ENCODE results near the gene ABCC8.
A peak's percentile ranks its signal among the peaks of the same experiment; 100 is the strongest.

Gene ABCC8

GRCh38 chr11:17504330-17505107 is 27.9 kb upstream of the ABCC8 start:
- DNase-seq, result peak; percentile 82

DNA sequence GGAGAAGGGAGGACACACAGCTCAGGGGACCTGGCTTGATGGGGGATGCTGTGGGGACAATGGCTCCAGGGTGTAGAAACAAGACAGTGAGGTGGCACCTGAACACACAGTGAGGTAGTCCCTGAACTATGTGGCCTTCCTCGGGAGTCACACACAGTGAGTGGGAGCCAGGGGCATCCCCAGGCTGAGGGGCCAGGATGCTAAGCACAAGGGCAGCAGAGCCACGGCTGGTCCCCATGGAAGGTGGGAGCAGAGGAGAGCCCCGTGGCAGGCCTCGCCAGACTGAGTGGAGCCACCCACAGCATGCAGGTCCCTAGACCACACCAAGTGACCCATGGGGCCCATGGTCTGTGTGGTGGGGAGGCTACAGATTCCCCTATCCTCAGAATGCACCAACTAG is 26.0 kb upstream of the ABCC8 start:
- no peak for DNase-seq

DNA sequence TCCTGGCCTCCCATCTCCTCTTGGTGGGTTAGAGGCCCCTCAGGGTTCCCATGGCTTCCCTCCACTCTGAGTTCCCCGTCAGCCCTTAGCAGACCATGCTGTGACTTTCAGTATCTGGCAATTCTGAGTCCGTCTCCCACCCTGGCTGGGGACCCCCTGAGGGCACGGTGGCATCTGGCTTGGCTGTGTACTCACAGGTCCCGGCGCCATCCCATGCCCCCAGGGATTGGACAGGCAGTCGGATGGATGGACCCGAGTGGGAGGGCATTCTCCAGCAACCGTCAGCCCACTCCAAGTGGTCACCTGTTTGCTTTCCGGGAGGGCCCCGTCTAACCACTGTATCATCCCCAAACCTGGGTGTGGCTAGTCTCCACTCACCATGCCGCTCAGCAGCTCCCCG is 24.0 kb upstream of the ABCC8 start:
- DNase-seq, result no peak

GRCh38 chr11:17498475-17498874 is 21.8 kb upstream of the ABCC8 start:
- DNase-seq, result no peak

- DNase-seq, result no peak
Measured at GRCh38 chr11:17498058-17498457, 21.4 kb upstream of the ABCC8 start.

DNA sequence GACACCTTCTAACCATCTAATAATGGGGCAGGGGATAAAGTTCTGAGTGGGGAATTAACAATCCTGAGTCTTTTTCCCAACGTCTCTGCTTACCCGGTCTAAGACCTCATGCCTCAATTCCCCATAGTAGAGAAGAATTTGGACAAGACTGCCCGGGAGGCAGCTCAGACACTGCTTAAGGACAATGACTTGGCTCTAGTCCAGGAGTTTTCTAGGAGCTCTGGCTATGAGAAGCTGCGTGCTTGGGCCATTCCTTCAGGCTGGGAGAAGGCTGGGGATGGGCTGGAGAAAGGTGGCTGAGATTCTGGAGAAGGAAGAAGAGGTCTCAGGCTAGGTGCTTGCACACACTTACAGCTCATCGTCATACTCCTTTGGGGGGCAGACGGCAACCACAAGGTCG is 19.8 kb upstream of the ABCC8 start:
- no peak for DNase-seq

GRCh38 chr11:17494019-17494418 is 17.4 kb upstream of the ABCC8 start:
- no peak for DNase-seq

DNA sequence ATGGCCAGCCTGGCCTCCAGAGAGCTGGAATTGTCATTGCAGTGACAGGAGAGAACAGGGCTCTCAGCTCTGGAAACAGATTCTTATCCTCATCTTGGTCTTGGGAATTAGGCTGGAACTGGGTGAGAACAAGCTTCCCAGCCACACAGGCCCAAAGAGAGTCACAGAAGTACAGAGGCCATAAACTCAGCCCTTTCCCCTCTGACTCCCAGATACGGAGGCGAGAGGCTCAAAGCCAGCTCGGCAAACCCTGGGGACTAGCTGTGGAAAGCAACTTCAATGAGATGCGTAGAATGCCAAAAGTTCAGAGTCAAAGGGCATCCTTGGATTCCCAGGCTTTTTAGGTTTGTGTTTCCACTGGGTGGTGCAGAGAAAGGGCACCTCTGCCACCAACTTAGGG is 14.3 kb upstream of the ABCC8 start:
- no peak for DNase-seq

- no peak for DNase-seq
Measured at GRCh38 chr11:17490232-17490631, 13.6 kb upstream of the ABCC8 start.

- no peak for DNase-seq
Measured at GRCh38 chr11:17489751-17490150, 13.1 kb upstream of the ABCC8 start.

GRCh38 chr11:17488563-17488962 is 11.9 kb upstream of the ABCC8 start:
- DNase-seq, result no peak

DNA sequence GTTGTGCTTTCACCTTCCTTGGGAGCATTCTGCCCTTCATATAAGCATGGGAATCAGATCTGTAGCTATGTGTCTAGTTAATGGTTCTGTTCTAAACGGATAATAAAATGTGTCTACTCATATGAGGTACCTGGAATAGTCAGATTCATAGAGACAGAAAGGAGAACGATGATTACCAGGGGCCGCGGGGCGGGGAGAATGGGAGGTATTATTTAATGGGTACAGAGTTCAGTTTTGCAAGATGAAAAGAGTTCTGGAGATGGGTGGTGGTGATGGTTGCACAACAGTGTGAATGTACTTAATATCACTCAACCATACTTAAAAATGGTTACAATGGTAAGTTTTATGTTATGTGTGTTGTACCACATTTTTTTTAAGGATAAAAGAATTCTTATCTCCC is 10.0 kb upstream of the ABCC8 start:
- no peak for DNase-seq

- no peak for DNase-seq
Measured at GRCh38 chr11:17483505-17483904, 6.9 kb upstream of the ABCC8 start.

DNA sequence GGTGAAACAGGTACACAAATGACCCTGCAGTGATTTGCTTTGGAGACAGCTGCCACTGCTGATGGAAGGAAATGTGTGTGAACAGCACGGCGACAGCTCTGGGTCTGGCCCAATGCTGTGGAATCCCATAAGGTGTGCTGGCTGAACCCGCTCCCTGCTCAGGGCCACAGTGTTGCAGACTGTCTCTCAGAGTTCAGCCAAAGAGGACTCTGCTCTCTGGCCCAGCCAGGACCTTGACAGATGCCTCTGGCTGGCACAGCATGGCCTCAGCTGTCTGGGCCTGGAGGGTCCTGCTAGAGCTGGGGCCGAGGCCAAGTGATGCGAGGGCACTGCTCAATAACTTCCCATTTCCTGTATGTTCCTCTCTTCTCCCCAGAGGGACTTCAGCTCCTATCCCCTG is 5.3 kb upstream of the ABCC8 start:
- DNase-seq, result no peak

GRCh38 chr11:17479284-17480214 is 2.9 kb upstream of the ABCC8 start:
- no peak for DNase-seq

- DNase-seq, result no peak
Measured at GRCh38 chr11:17478070-17478469, 1.4 kb upstream of the ABCC8 start.

GRCh38 chr11:17477361-17477760 is 716 bp upstream of the ABCC8 start:
- DNase-seq, result no peak

DNA sequence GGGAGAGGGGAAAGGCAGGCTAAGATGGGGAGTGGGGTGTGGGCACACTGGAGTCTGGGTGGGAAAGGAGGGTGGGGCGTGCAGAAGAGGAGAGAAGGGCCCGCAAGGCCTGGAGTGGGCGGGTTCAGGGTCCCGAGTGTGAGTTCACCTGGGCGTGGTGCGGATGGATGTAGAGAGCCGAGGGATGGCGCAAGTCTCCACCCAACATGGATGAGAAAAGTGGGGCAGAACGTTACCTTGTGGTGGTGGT is 364 bp upstream of the ABCC8 start:
- DNase-seq, result no peak

- DNase-seq, result no peak
Measured at GRCh38 chr11:17475666-17476316, 854 bp downstream of the ABCC8 start.

GRCh38 chr11:17473071-17473744 is 3.4 kb downstream of the ABCC8 start:
- no peak for DNase-seq

DNA sequence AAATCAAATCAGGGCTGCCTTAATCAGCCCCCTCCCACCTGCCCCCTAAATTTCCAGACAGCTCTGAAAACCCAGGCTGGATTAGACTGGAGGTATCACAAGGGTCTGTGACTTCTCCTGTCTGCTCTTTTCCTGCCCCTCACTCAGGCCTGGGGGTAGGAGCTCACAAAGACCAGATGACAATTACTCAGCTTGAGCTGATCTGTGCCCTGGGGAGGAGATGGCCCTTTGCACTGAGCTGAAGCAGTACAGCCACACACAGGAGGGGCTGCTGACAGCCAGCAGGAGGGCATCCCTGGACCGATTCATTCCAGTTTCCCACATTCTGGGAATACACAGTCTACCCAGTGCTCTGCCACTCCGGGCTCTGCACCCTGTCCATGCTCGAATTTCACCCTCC is 4.2 kb downstream of the ABCC8 start:
- no peak for DNase-seq

- DNase-seq, result no peak
Measured at GRCh38 chr11:17471501-17471900, 5.1 kb downstream of the ABCC8 start.

- DNase-seq, result no peak
Measured at GRCh38 chr11:17469998-17470397, 6.6 kb downstream of the ABCC8 start.
